ES-I3 (cell line): ENCODE results near the gene AGAP1.
A peak's percentile ranks its signal among the peaks of the same experiment; 100 is the strongest.

Experiments
- H3K36me3 ChIP-seq: 2 replicates; pipeline ENCODE4 v1.6.1; 2013; ENCODE audit warnings: mild to moderate bottlenecking, low read length, control low read depth, moderate library complexity; ENCODE audit not compliant: insufficient read depth
- H3K4me1 ChIP-seq: 2 replicates; pipeline ENCODE4 v1.6.1; 2013; ENCODE audit warnings: mild to moderate bottlenecking, control low read depth, low read length; ENCODE audit not compliant: insufficient read depth
- H3K9ac ChIP-seq: 2 replicates; pipeline ENCODE4 v1.6.1; 2013; ENCODE audit warnings: low read depth, mild to moderate bottlenecking, low read length, moderate library complexity
- H3K9me3 ChIP-seq: 2 replicates; pipeline ENCODE4 v1.6.1; 2013; ENCODE audit warnings: mild to moderate bottlenecking, low read length, moderate library complexity; ENCODE audit not compliant: control insufficient read depth, insufficient read depth

AGAP1 gene

GRCh38 chr2:235496239-235496621 is 2.4 kb downstream of the AGAP1 start:
- Histone ChIP-seq H3K9ac (no peak overlapping the region), H3K9me3 (no peaks in the 10 kb centered on the region), H3K36me3 (no peaks in the 10 kb centered on the region), H3K4me1 (peaks cover 21% of the 10 kb centered on the region)

GRCh38 chr2:235497096-235497495 is 3.3 kb downstream of the AGAP1 start:
- H3K9ac ChIP-seq, result no peak overlapping the region
- peaks cover 27% of the 10 kb centered on the region for H3K4me1 ChIP-seq
- H3K36me3 ChIP-seq, result no peaks in the 10 kb centered on the region
- no peaks in the 10 kb centered on the region for H3K9me3 ChIP-seq

GRCh38 chr2:235498541-235498940 is 4.7 kb downstream of the AGAP1 start:
- H3K4me1 ChIP-seq, result peaks cover 41% of the 10 kb centered on the region
- no peaks in the 10 kb centered on the region for H3K36me3 ChIP-seq
- no peaks in the 10 kb centered on the region for H3K9me3 ChIP-seq
- no peak overlapping the region for H3K9ac ChIP-seq

GRCh38 chr2:235498946-235499812 is 5.3 kb downstream of the AGAP1 start:
- Histone ChIP-seq H3K4me1 (peaks cover 42% of the 10 kb centered on the region), H3K9ac (no peak overlapping the region)

GRCh38 chr2:235500110-235500760 is 6.4 kb downstream of the AGAP1 start:
- H3K9me3 ChIP-seq, result no peaks in the 10 kb centered on the region
- H3K4me1 ChIP-seq, result peaks cover 51% of the 10 kb centered on the region
- H3K9ac ChIP-seq, result no peak overlapping the region
- no peaks in the 10 kb centered on the region for H3K36me3 ChIP-seq

More at GRCh38 chr2:235498946-235499812, 5.3 kb downstream of the AGAP1 start:
- H3K9me3 ChIP-seq, result no peaks in the 10 kb centered on the region
- no peaks in the 10 kb centered on the region for H3K36me3 ChIP-seq

GRCh38 chr2:235500761-235501672 is 7.2 kb downstream of the AGAP1 start:
- H3K4me1 ChIP-seq, result peaks cover 55% of the 10 kb centered on the region
- H3K36me3 ChIP-seq, result no peaks in the 10 kb centered on the region
- H3K9ac ChIP-seq, result peak overlapping the region; percentile 29; the same call in 1 of the 2 replicates
- no peaks in the 10 kb centered on the region for H3K9me3 ChIP-seq

GRCh38 chr2:235501673-235502031 is 7.8 kb downstream of the AGAP1 start:
- Histone ChIP-seq H3K36me3 (no peaks in the 10 kb centered on the region), H3K9me3 (no peaks in the 10 kb centered on the region), H3K4me1 (peaks cover 53% of the 10 kb centered on the region), H3K9ac (peak overlapping the region; percentile 29)

- H3K36me3 ChIP-seq, result no peaks in the 10 kb centered on the region
- H3K4me1 ChIP-seq, result peaks cover 50% of the 10 kb centered on the region
- H3K9ac ChIP-seq, result peak overlapping the region; percentile 29; the same call in 1 of the 2 replicates
- H3K9me3 ChIP-seq, result no peaks in the 10 kb centered on the region
Measured at GRCh38 chr2:235502336-235502735, 8.5 kb downstream of the AGAP1 start.

GRCh38 chr2:235504441-235505180 is 10.8 kb downstream of the AGAP1 start:
- Histone ChIP-seq H3K4me1 (peaks cover 49% of the 10 kb centered on the region), H3K36me3 (no peaks in the 10 kb centered on the region), H3K9me3 (no peaks in the 10 kb centered on the region), H3K9ac (no peak overlapping the region)

- H3K4me1 ChIP-seq, result peaks cover 49% of the 10 kb centered on the region
- no peaks in the 10 kb centered on the region for H3K9me3 ChIP-seq
- H3K9ac ChIP-seq, result no peak overlapping the region; the same call in 1 of the 2 replicates
- H3K36me3 ChIP-seq, result no peaks in the 10 kb centered on the region
Measured at GRCh38 chr2:235505181-235505741, 11.4 kb downstream of the AGAP1 start.

- H3K9me3 ChIP-seq, result no peaks in the 10 kb centered on the region
- H3K36me3 ChIP-seq, result no peaks in the 10 kb centered on the region
- peaks cover 40% of the 10 kb centered on the region for H3K4me1 ChIP-seq
- H3K9ac ChIP-seq, result no peak overlapping the region
Measured at GRCh38 chr2:235506291-235506996, 12.6 kb downstream of the AGAP1 start.

- H3K9me3 ChIP-seq, result no peaks in the 10 kb centered on the region
- no peaks in the 10 kb centered on the region for H3K36me3 ChIP-seq
- no peak overlapping the region for H3K9ac ChIP-seq
- peaks cover 40% of the 10 kb centered on the region for H3K4me1 ChIP-seq
Measured at GRCh38 chr2:235506997-235507615, 13.3 kb downstream of the AGAP1 start.

GRCh38 chr2:235507928-235508327 is 14.1 kb downstream of the AGAP1 start:
- H3K9ac ChIP-seq, result no peak overlapping the region
- peaks cover 32% of the 10 kb centered on the region for H3K4me1 ChIP-seq
- no peaks in the 10 kb centered on the region for H3K9me3 ChIP-seq
- no peaks in the 10 kb centered on the region for H3K36me3 ChIP-seq
